Activated CD8-positive, alpha-beta memory T cell treated with anti-CD3 and anti-CD28 coated beads for 36 hours (primary cell): Measurements from ENCODE around the gene RCL1. TPM values are rescaled to one million over a fixed set of nuclear protein-coding genes. Genes with fewer than 3 reads are reported as not detected.
"Not testable (repeated sequence)": the region's sequence is repeated elsewhere in the genome, so short reads cannot be mapped to it uniquely, and the experiment has no call there.

Source experiments
- CTCF ChIA-PET: fragments of 350-600 bp; sonication (Branson Sonifier 250); formaldehyde crosslinking; loops from one replicate; lab custom pipeline; 2021; ENCODE audit warnings: antibody characterized with exemption; lab: Charles Lee
- POLR2A ChIA-PET: fragments of 350-600 bp; sonication (Branson Sonifier 250); formaldehyde crosslinking; loops from one replicate; lab custom pipeline; 2021; ENCODE audit warnings: antibody characterized with exemption; lab: Charles Lee
- total RNA-seq, 2 experiments: library from RNA; stranded (reverse); gene quantifications; one replicate each; pipeline ENCODE4 v1.2.3, GENCODE V29; 2021

The RCL1 gene
- total RNA-seq, 2 experiments from 2014 or later = 39.4 to 39.5 TPM

GRCh38 chr9:4774209-4774608 is 18.5 kb upstream of the RCL1 start:
- POLR2A ChIA-PET = no interaction called here
- CTCF ChIA-PET = no interaction called here

- POLR2A ChIA-PET, CTCF ChIA-PET: not testable (repeated sequence)
Observed at GRCh38 chr9:4774958-4775357, 17.8 kb upstream of the RCL1 start.

- ChIA-PET POLR2A (no interaction called here), CTCF (no interaction called here)
Observed at GRCh38 chr9:4780651-4781050, 12.1 kb upstream of the RCL1 start.

- CTCF ChIA-PET = interaction anchor here (0.7 to 1.0 kb wide), 3 partner anchors 22 to 159 kb away, joined by 3 to 5 read pairs (median 4); no protein-coding TSS in a partner anchor
- POLR2A ChIA-PET = no interaction called here
Observed at GRCh38 chr9:4781408-4781807, 11.3 kb upstream of the RCL1 start.

- POLR2A ChIA-PET = not testable (repeated sequence)
- CTCF ChIA-PET = interaction anchor here (0.7 kb wide), 1 partner anchor 19 kb away, joined by 3 read pairs; no protein-coding TSS in a partner anchor
Observed at GRCh38 chr9:4783191-4783590, 9.6 kb upstream of the RCL1 start.

GRCh38 chr9:4784403-4784802 is 8.3 kb upstream of the RCL1 start:
- POLR2A ChIA-PET = no interaction called here

GRCh38 chr9:4786599-4786998 is 6.1 kb upstream of the RCL1 start:
- POLR2A ChIA-PET = no interaction called here
- CTCF ChIA-PET = no interaction called here

More at GRCh38 chr9:4784403-4784802, 8.3 kb upstream of the RCL1 start:
- CTCF ChIA-PET = no interaction called here

- ChIA-PET POLR2A (no interaction called here), CTCF (interaction anchor here (0.6 to 0.7 kb wide), 2 partner anchors 23 to 277 kb away, joined by 3 read pairs; no protein-coding TSS in a partner anchor)
Observed at GRCh38 chr9:4787876-4788275, 4.9 kb upstream of the RCL1 start.

- CTCF ChIA-PET = interaction anchor here (0.6 kb wide), 1 partner anchor 276 kb away, joined by 3 read pairs; no protein-coding TSS in a partner anchor
- POLR2A ChIA-PET = no interaction called here
Observed at GRCh38 chr9:4788703-4789102, 4.0 kb upstream of the RCL1 start.

- POLR2A ChIA-PET = interaction anchor here (0.6 to 2.1 kb wide), 6 partner anchors 23 to 179 kb away, joined by 3 to 7 read pairs (median 3); no protein-coding TSS in a partner anchor
Observed at GRCh38 chr9:4792054-4792571, 631 bp upstream of the RCL1 start.

GRCh38 chr9:4793459-4794395 is 983 bp downstream of the RCL1 start:
- ChIA-PET CTCF (interaction anchor here (0.8 to 1.6 kb wide), 4 partner anchors 12 to 194 kb away, joined by 3 to 6 read pairs (median 4); no protein-coding TSS in a partner anchor), POLR2A (interaction anchor here (0.5 to 2.1 kb wide), 9 partner anchors 21 to 929 kb away, joined by 3 to 8 read pairs (median 4); partner anchors contain the start of genes AK3 and JAK2)

More at GRCh38 chr9:4792054-4792571, 631 bp upstream of the RCL1 start:
- CTCF ChIA-PET = interaction anchor here (1.1 to 1.6 kb wide), 4 partner anchors 23 to 196 kb away, joined by 3 to 6 read pairs (median 5); no protein-coding TSS in a partner anchor

GRCh38 chr9:4794691-4795090 is 1.9 kb downstream of the RCL1 start:
- CTCF ChIA-PET = no interaction called here
- POLR2A ChIA-PET = no interaction called here

- POLR2A ChIA-PET = not testable (repeated sequence)
Observed at GRCh38 chr9:4795108-4795507, 2.4 kb downstream of the RCL1 start.

GRCh38 chr9:4796530-4796929 is 3.8 kb downstream of the RCL1 start:
- ChIA-PET POLR2A (no interaction called here), CTCF (no interaction called here)

More at GRCh38 chr9:4795108-4795507, 2.4 kb downstream of the RCL1 start:
- CTCF ChIA-PET = not testable (repeated sequence)

GRCh38 chr9:4796988-4797853 is 4.5 kb downstream of the RCL1 start:
- POLR2A ChIA-PET = no interaction called here
- CTCF ChIA-PET = no interaction called here

GRCh38 chr9:4797854-4798150 is 5.1 kb downstream of the RCL1 start:
- POLR2A ChIA-PET = no interaction called here
- CTCF ChIA-PET = no interaction called here

- CTCF ChIA-PET = interaction anchor here (0.7 kb wide), 1 partner anchor 744 kb away, joined by 3 read pairs; no protein-coding TSS in a partner anchor
- POLR2A ChIA-PET = no interaction called here
Observed at GRCh38 chr9:4798281-4799032, 5.7 kb downstream of the RCL1 start.

- CTCF ChIA-PET = interaction anchor here (0.7 kb wide), 1 partner anchor 744 kb away, joined by 3 read pairs; no protein-coding TSS in a partner anchor
- POLR2A ChIA-PET = no interaction called here
Observed at GRCh38 chr9:4799033-4799430, 6.3 kb downstream of the RCL1 start.
